Measurements from ENCODE around the gene MRPL24. TPM values are rescaled to one million over a fixed set of nuclear protein-coding genes. Genes with fewer than 3 reads are reported as not detected.

The MRPL24 gene
- total and polyA plus RNA-seq, 2 donors from 2014 or later, result 71.9 to 174 TPM

DNA sequence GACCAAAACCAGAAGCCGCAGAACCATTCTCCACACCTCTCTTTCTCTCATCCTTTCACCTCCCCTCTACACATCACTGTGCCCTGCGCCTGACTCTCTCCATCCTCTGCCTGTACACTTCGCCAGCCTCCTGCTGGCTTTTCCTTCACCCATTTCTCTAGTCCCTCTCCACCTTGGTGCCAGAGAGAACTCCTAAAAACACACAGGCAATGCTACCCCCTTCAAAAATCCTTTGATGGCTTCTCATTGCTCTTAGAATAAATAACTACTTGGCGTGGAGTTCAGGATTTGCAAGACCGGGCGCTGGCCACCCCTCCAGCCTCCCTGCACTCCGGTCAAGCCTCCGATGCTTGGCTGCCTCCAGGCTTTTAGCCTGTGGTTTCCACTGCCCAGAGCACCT is 44.1 kb downstream of the MRPL24 start:
- TF ChIP-seq, protein P1, sequence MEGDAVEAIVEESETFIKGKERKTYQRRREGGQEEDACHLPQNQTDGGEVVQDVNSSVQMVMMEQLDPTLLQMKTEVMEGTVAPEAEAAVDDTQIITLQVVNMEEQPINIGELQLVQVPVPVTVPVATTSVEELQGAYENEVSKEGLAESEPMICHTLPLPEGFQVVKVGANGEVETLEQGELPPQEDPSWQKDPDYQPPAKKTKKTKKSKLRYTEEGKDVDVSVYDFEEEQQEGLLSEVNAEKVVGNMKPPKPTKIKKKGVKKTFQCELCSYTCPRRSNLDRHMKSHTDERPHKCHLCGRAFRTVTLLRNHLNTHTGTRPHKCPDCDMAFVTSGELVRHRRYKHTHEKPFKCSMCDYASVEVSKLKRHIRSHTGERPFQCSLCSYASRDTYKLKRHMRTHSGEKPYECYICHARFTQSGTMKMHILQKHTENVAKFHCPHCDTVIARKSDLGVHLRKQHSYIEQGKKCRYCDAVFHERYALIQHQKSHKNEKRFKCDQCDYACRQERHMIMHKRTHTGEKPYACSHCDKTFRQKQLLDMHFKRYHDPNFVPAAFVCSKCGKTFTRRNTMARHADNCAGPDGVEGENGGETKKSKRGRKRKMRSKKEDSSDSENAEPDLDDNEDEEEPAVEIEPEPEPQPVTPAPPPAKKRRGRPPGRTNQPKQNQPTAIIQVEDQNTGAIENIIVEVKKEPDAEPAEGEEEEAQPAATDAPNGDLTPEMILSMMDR (IDR thresholded peaks at IDR 0.05; ENCODE audit: borderline replicate concordance, extremely low read depth, insufficient read depth), result no peak
- Histone ChIP-seq H3K4me3 (ENCODE audit: low read length in 3 of 3) (no peak overlapping the region), H3K36me3 (ENCODE audit: control insufficient read depth in 2 of 3, insufficient read depth in 3 of 3, low read length in 3 of 3) (no peaks in the 10 kb centered on the region), H3K4me1 (ENCODE audit: control insufficient read depth in 2 of 3, insufficient read depth in 2 of 3, low read depth in 1 of 3, low read length in 3 of 3) (peaks cover 0 to 8% (median 6%) of the 10 kb centered on the region in 3 donors), H3K9ac (ENCODE audit: low read length in 3 of 3) (no peak overlapping the region), H3K27me3 (ENCODE audit: control insufficient read depth, insufficient read depth, low read length) (no peaks in the 10 kb centered on the region), H3K9me3 (ENCODE audit: control insufficient read depth in 2 of 3, insufficient read depth in 1 of 3, low read length in 3 of 3) (no peaks in the 10 kb centered on the region), H3K27ac (ENCODE audit: low read depth in 2 of 2, low read length in 2 of 2) (no peak overlapping the region)
- intact Hi-C loops (cut with DNase I), result no loop called here
- FAIRE-seq, result no peak
- peak in 1 of 5 donors; percentile 48 for DNase-seq

DNA sequence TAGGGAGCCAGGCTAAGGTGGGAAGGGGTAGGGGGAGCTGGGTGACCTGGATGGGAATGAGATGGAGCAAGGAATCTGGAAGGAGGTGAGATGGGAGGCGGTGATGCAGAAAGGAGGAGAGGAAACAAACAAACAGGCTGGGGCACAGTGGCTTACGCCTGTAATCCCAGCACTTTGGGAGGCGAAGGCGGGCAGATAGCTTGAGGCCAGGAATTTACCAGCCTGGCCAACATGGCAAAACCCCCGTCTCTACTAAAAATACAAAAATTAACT is 46.3 kb downstream of the MRPL24 start:
- TF ChIP-seq, protein P1 (IDR thresholded peaks at IDR 0.05; ENCODE audit: borderline replicate concordance, extremely low read depth, insufficient read depth), result no peak
- no peaks in the 10 kb centered on the region for H3K9me3 ChIP-seq (ENCODE audit: control insufficient read depth in 2 of 3, insufficient read depth in 1 of 3, low read length in 3 of 3)
- no peak overlapping the region for H3K27ac ChIP-seq (ENCODE audit: low read depth in 2 of 2, low read length in 2 of 2)
- DNase-seq (no peak), FAIRE-seq (no peak)
- no peak overlapping the region for H3K4me3 ChIP-seq (ENCODE audit: low read length in 3 of 3)
- H3K27me3 ChIP-seq (ENCODE audit: control insufficient read depth, insufficient read depth, low read length), result no peaks in the 10 kb centered on the region
- intact Hi-C loops (cut with DNase I), result no loop called here
- H3K36me3 ChIP-seq (ENCODE audit: control insufficient read depth in 2 of 3, insufficient read depth in 3 of 3, low read length in 3 of 3), result no peaks in the 10 kb centered on the region
- H3K9ac ChIP-seq (ENCODE audit: low read length in 3 of 3), result no peak overlapping the region
- peaks cover 0 to 12% (median 6%) of the 10 kb centered on the region in 3 donors for H3K4me1 ChIP-seq (ENCODE audit: control insufficient read depth in 2 of 3, insufficient read depth in 2 of 3, low read depth in 1 of 3, low read length in 3 of 3)

DNA sequence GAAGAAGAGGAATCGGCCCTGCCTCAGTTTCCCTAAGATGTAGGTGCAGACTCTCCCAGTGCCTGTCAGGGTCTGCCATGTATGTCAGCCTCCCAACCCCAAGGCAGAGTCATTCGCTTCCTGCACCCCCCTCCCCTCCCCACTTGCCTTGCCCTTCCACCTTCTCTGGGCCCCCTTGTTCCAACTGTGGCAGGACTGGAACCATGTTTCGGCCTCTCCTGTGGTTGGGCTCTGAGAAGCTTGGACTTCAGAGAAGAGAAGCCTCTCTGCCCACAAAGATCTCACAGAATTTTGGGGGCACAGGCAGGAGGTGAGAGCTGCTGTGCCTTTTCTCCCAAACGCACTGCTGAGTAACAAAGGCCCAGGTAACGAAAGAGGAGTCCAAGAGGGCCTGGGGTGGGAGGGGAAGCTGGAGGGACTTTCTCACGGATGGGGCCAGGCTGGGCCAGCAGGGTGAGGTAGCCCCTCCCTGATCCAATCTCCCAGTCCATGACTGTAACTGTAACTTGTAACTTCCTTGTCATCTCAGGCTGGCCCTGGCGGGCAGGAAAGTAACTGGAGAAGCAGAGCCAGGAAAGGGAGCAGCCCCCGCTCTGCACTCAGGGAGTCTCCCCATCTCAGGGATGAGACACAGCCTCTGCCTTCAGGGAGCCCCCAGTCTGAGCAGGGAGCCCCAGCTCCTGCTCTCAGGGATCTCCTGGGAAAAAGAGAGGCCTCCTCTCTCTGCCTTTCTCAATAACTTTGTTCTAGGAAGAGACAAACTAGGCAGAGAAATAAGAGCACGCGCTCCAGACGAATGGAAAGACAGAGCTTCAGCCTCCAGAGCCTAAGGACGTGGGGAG is 46.8 kb downstream of the MRPL24 start:
- Histone ChIP-seq H3K9me3 (ENCODE audit: control insufficient read depth in 2 of 3, insufficient read depth in 1 of 3, low read length in 3 of 3) (no peaks in the 10 kb centered on the region), H3K9ac (ENCODE audit: low read length in 3 of 3) (no peak overlapping the region), H3K4me1 (ENCODE audit: control insufficient read depth in 2 of 3, insufficient read depth in 2 of 3, low read depth in 1 of 3, low read length in 3 of 3) (peaks cover 0 to 12% (median 6%) of the 10 kb centered on the region in 3 donors), H3K27ac (ENCODE audit: low read depth in 2 of 2, low read length in 2 of 2) (no peak overlapping the region), H3K27me3 (ENCODE audit: control insufficient read depth, insufficient read depth, low read length) (no peaks in the 10 kb centered on the region), H3K36me3 (ENCODE audit: control insufficient read depth in 2 of 3, insufficient read depth in 3 of 3, low read length in 3 of 3) (no peaks in the 10 kb centered on the region), H3K4me3 (ENCODE audit: low read length in 3 of 3) (no peak overlapping the region)
- TF ChIP-seq, protein P1 (IDR thresholded peaks at IDR 0.05; ENCODE audit: borderline replicate concordance, extremely low read depth, insufficient read depth), result no peak
- no peak for FAIRE-seq
- DNase-seq, result peak in 4 of 5 donors; percentile 77 to 90 (median 88)
- intact Hi-C loops (cut with DNase I), result no loop called here

All from kidney (tissue), 14 donors.